Lung (tissue), 12 donors: ENCODE measurements around the gene RAPGEF1. TPM values are rescaled to one million over a fixed set of nuclear protein-coding genes. Genes with fewer than 3 reads are reported as not detected.
A peak's percentile ranks its signal among the peaks of the same experiment; 100 is the strongest.
"Not testable (repeated sequence)": the region's sequence is repeated elsewhere in the genome, so short reads cannot be mapped to it uniquely, and the experiment has no call there.

Source experiments
- ATAC-seq: fragments of 200-7000 bp; cut with Tn5 transposase; one replicate; pipeline ENCODE4 v1.9.1; 2020; ENCODE audit warnings: moderate number of reproducible peaks; ENCODE audit not compliant: insufficient read depth, low FRiP score
- DNase-seq, 3 donors: peaks; one replicate each; pipeline ENCODE4 v3.0.0-alpha.2; 2013 to 2017
- H3K27ac ChIP-seq, 2 donors: one replicate each; pipeline ENCODE4 v1.5.1; 2013; ENCODE audit warnings: mild to moderate bottlenecking in 2 of 2, moderate library complexity in 2 of 2, control low read depth in 1 of 2, inconsistent platforms in 1 of 2, low read depth in 1 of 2, low read length in 1 of 2
- H3K27me3 ChIP-seq, 3 donors: one replicate each; pipeline ENCODE4 v1.5.1; 2013; ENCODE audit warnings: low read length in 2 of 3; ENCODE audit not compliant: control insufficient read depth in 3 of 3, insufficient read depth in 3 of 3
- H3K36me3 ChIP-seq, 4 donors: one replicate each; pipeline ENCODE4 v1.5.1; 2013; ENCODE audit warnings: low read length in 4 of 4, mild to moderate bottlenecking in 1 of 4, moderate library complexity in 1 of 4; ENCODE audit not compliant: control insufficient read depth in 4 of 4, insufficient read depth in 4 of 4
- H3K4me1 ChIP-seq, 5 donors: one replicate each; pipeline ENCODE4 v1.5.1; 2013; ENCODE audit warnings: low read length in 5 of 5, mild to moderate bottlenecking in 2 of 5, moderate library complexity in 1 of 5; ENCODE audit not compliant: control insufficient read depth in 5 of 5, insufficient read depth in 5 of 5
- H3K4me3 ChIP-seq: one replicate; pipeline ENCODE4 v1.5.1; 2013; ENCODE audit warnings: mild to moderate bottlenecking, control low read depth, moderate library complexity
- H3K9ac ChIP-seq, 2 donors: one replicate each; pipeline ENCODE4 v1.5.1; 2013; ENCODE audit warnings: low read length in 2 of 2, control low read depth in 1 of 2; ENCODE audit not compliant: insufficient read depth in 1 of 2
- H3K9me3 ChIP-seq, 4 donors: one replicate each; pipeline ENCODE4 v1.5.1; 2013; ENCODE audit warnings: low read length in 3 of 4, mild to moderate bottlenecking in 1 of 4, moderate library complexity in 1 of 4; ENCODE audit not compliant: control insufficient read depth in 4 of 4, insufficient read depth in 3 of 4
- CTCF ChIP-seq: IDR thresholded peaks from 2 replicates; pipeline ENCODE4 v1.5.1; 2012; ENCODE audit warnings: mild to moderate bottlenecking; ENCODE audit errors: control extremely low read depth, extremely low read depth
- WGBS, 2 donors: extraction: QIAGEN DNeasy Blood & Tissue Kit; methylation state at CpG; one replicate each; pipeline ENCODE4 v1.1.7; 2013; 5-methylcytosine and 5-hydroxymethylcytosine counted together
- polyA plus RNA-seq, 2 donors: library from polyadenylated mRNA; stranded (reverse); fragments of 200-250 nt; gene quantifications; one replicate each; pipeline ENCODE4 v1.2.1, GENCODE V29; 2013
- total RNA-seq, 2 donors: library from RNA; depleted of rRNA in 1 of 2; stranded (reverse); fragments of >200 nt in 1 of 2; gene quantifications; one replicate each; pipeline ENCODE4 v1.2.1, GENCODE V29; 2014 to 2021
- donor health status: control.
- donor health status: control.
- donor health status: Bipolar disorder and iron deficiency.
- donor health status: healthy.
- donor health status: DM: yes; HTN: yes; CAD: no.

RAPGEF1 gene
- total and polyA plus RNA-seq, 4 donors = 38.9 to 134 (median 55.1) TPM

- no peak for ATAC-seq
- Histone ChIP-seq H3K27ac (no peak overlapping the region), H3K4me1 (peaks cover 1 to 26% (median 7%) of the 10 kb centered on the region in 5 donors), H3K9me3 (no peaks in the 10 kb centered on the region), H3K9ac (no peak overlapping the region), H3K4me3 (no peak overlapping the region), H3K36me3 (no peaks in the 10 kb centered on the region), H3K27me3 (no peaks in the 10 kb centered on the region)
- WGBS, 2 donors = 81 to 85% methylated on average over 3 of the region's 3 CpGs
- TF ChIP-seq CTCF = no peak
- DNase-seq = no peak
Observed at GRCh38 chr9:131688377-131688776, 51.5 kb downstream of the RAPGEF1 start.

GRCh38 chr9:131685753-131686706, 53.8 kb downstream of the RAPGEF1 start:
- ATAC-seq (no peak), DNase-seq (no peak)
- H3K4me1 ChIP-seq = peaks cover 0 to 15% (median 7%) of the 10 kb centered on the region in 5 donors
- no peak overlapping the region for H3K9ac ChIP-seq
- H3K27ac ChIP-seq = no peak overlapping the region
- no peaks in the 10 kb centered on the region for H3K27me3 ChIP-seq
- H3K4me3 ChIP-seq = no peak overlapping the region
- no peaks in the 10 kb centered on the region for H3K9me3 ChIP-seq
- TF ChIP-seq CTCF = no peak
- no peaks in the 10 kb centered on the region for H3K36me3 ChIP-seq
- WGBS, 2 donors = 92 to 95% methylated on average over 15 of the region's 15 CpGs

- not testable (repeated sequence) for H3K36me3 ChIP-seq, H3K9me3 ChIP-seq, H3K27me3 ChIP-seq, DNase-seq, H3K27ac ChIP-seq, H3K9ac ChIP-seq, H3K4me3 ChIP-seq, ATAC-seq
- H3K4me1 ChIP-seq = peaks cover 7 to 31% (median 15%) of the 10 kb centered on the region in 5 donors
- 83 to 85% methylated on average over 4 of the region's 4 CpGs for WGBS, 2 donors
Observed at GRCh38 chr9:131683094-131683493, 56.8 kb downstream of the RAPGEF1 start.

- no peak for TF ChIP-seq CTCF
- peak overlapping the region in 1 of 2 donors; percentile 51 for H3K27ac ChIP-seq
- DNase-seq (no peak), ATAC-seq (no peak)
- no peak overlapping the region for H3K4me3 ChIP-seq
- 37 to 50% methylated on average over 11 of the region's 11 CpGs for WGBS, 2 donors
- peaks cover 14 to 34% (median 21%) of the 10 kb centered on the region in 5 donors for H3K4me1 ChIP-seq
- no peaks in the 10 kb centered on the region for H3K36me3 ChIP-seq
- H3K27me3 ChIP-seq = no peaks in the 10 kb centered on the region
- peak overlapping the region in 1 of 2 donors; percentile 34 for H3K9ac ChIP-seq
- no peaks in the 10 kb centered on the region for H3K9me3 ChIP-seq
Observed at GRCh38 chr9:131682261-131682660, 57.6 kb downstream of the RAPGEF1 start.

- H3K27me3 ChIP-seq, ATAC-seq, H3K4me3 ChIP-seq, H3K36me3 ChIP-seq, H3K9me3 ChIP-seq: not testable (repeated sequence)
- 53 to 56% methylated on average over 10 of the region's 10 CpGs for WGBS, 2 donors
- H3K27ac ChIP-seq = peak overlapping the region in 1 of 2 donors; percentile 51
- DNase-seq = peak in 2 of 3 donors; percentile 34 to 46
- peak overlapping the region in 1 of 2 donors; percentile 34 for H3K9ac ChIP-seq
- H3K4me1 ChIP-seq = peaks cover 17 to 38% (median 23%) of the 10 kb centered on the region in 5 donors
Observed at GRCh38 chr9:131681826-131682225, 58.0 kb downstream of the RAPGEF1 start.

GRCh38 chr9:131681108-131681507, 58.8 kb downstream of the RAPGEF1 start:
- H3K36me3 ChIP-seq, H3K9me3 ChIP-seq, DNase-seq, H3K27me3 ChIP-seq, H3K9ac ChIP-seq, H3K4me3 ChIP-seq, H3K27ac ChIP-seq, ATAC-seq: not testable (repeated sequence)
- WGBS, 2 donors = 91 to 92% methylated on average over 5 of the region's 5 CpGs
- peaks cover 21 to 45% (median 30%) of the 10 kb centered on the region in 5 donors for H3K4me1 ChIP-seq
